Measurements from ENCODE around the gene ARMH3.
"Not testable (repeated sequence)": the region's sequence is repeated elsewhere in the genome, so short reads cannot be mapped to it uniquely, and the experiment has no call there.

Gene ARMH3

GRCh38 chr10:101993221-101993620 is 62.8 kb downstream of the ARMH3 start:
- in situ Hi-C loops (cut with MboI; ENCODE audit: low sequenced_read_pairs) = no loop called here

- in situ Hi-C loops (cut with MboI; ENCODE audit: low sequenced_read_pairs) = no loop called here
Observed at GRCh38 chr10:101987136-101987535, 68.8 kb downstream of the ARMH3 start.

- in situ Hi-C loops (cut with MboI; ENCODE audit: low sequenced_read_pairs) = no loop called here
Observed at GRCh38 chr10:101986624-101986971, 69.4 kb downstream of the ARMH3 start.

GRCh38 chr10:101980677-101981076 is 75.3 kb downstream of the ARMH3 start:
- in situ Hi-C loops (cut with MboI; ENCODE audit: low sequenced_read_pairs) = not testable (repeated sequence)

DNA sequence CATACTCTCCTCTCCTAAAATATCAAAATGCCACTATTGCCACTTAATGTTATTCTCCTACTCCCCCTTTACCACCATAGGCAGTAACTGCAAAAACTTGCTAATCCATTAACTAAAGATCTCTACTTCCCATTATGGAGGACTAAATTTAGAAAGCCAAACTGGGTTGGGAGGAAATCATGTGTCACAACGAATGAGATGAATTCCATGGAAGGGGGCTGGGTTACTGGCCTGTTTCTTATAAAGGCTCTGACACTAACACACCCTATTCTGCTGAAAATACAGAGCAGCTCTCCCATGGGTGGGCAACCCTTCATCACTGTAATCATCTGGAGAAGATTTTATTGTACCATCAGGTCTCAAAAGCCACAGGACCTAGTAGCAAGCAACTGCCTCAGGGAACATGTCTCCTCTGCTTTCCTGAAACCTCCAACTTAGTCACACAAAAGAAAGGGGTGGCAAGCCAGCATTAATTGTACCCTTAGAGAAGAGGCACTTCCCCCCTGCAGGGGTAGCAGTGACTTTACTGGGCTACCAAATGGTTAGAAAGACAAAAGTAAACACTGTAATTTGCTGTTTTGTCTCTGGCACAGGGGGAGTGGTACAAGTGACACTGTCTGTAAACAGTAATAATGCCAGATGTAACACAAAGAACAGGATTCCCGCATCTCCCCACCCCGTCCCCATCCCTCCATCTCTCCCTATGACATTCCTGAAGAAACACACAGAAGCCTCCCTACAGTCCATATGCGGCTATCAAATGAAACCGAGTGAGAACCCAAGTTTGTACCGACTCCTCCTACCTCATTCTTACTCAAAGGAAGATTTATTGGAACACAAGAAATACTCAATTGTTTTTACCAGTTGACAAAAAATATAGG is 81.6 kb downstream of the ARMH3 start:
- in situ Hi-C loops (cut with MboI; ENCODE audit: low sequenced_read_pairs) = no loop called here

DNA sequence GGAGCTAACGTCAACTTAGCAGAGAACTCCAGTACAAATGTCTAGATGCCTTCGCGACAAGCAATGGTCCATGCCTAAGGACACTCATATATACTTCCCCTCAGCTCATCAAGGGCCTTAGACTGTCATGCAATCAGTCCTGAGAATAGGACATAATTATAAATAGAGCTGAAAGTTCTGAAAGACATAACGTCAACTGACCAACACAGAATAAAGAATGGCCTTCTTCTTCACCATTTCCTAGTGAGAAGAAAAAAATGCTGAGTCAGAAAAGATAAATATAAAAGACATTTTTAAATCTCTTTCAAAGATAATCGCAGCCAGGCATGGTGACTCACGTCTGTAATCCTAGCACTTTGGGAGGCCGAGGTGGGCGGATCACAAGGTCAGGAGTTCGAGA is 83.2 kb downstream of the ARMH3 start:
- in situ Hi-C loops (cut with MboI; ENCODE audit: low sequenced_read_pairs) = no loop called here

GRCh38 chr10:101969412-101969922 is 86.5 kb downstream of the ARMH3 start:
- in situ Hi-C loops (cut with MboI; ENCODE audit: low sequenced_read_pairs) = no loop called here

DNA sequence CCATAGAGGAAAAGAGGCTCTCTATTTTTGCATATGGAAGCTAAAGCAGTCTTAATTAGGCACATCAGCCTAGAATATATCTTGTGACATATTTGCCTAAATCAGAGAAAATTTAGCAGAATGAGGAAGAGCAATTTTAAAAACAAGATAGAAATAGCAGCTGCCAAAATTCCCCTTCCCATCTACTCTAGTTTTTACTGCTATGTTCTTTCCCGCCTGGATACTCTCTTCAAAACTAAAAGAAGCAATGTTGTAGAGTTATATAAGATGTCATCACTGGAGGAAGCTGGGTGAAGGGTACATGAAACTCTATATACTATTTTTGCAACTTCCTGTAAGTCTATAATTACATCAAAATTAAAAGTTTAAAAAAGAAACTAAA is 87.0 kb downstream of the ARMH3 start:
- in situ Hi-C loops (cut with MboI; ENCODE audit: low sequenced_read_pairs) = no loop called here

- in situ Hi-C loops (cut with MboI; ENCODE audit: low sequenced_read_pairs) = no loop called here
Observed at GRCh38 chr10:101968286-101968939, 87.6 kb downstream of the ARMH3 start.

GRCh38 chr10:101967713-101968112 is 88.3 kb downstream of the ARMH3 start:
- in situ Hi-C loops (cut with MboI; ENCODE audit: low sequenced_read_pairs) = no loop called here

GRCh38 chr10:101967119-101967518 is 88.9 kb downstream of the ARMH3 start:
- in situ Hi-C loops (cut with MboI; ENCODE audit: low sequenced_read_pairs) = no loop called here

GRCh38 chr10:101965075-101965765 is 90.8 kb downstream of the ARMH3 start:
- in situ Hi-C loops (cut with MboI; ENCODE audit: low sequenced_read_pairs) = no loop called here

DNA sequence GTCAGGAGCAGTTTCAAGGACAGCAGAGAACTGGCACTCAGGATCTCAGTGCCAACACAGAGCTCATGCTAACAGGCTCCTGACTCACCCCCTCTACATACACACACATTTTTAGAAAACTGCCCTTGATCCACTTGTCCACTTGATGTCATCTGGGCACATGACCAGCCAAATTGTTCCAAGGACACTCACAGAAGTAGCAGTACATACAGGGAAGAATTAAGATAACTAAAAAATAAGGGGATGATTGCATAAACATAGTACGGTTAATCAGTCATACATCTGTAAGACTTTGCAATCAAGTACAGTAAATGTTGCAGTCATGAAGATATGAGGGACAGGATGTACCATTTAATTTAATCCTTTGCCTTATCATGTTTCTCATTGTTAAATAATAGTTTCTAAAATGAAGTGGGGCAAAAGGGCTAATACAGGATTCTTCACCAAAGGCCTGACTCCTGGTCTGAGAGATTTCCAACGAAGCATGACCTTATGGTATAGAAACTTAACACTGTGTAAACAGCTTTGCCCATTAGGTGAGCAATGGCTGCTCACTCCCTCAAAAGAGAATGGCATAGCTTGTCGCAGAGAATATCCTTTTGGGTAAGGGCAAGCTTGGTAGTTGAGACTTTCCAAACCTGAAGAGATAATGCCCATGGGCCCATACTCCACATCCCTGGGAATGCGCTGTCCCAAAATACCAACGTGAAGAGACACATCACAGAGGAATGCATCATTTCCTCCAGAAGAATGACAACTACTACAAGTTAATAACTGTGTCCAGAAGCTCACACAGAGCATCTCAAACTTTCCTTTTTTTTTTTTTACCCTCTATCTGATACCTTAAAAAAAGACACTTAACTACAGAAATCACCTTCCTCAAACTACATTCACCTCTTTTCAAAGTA is 94.1 kb downstream of the ARMH3 start:
- in situ Hi-C loops (cut with MboI; ENCODE audit: low sequenced_read_pairs) = no loop called here

DNA sequence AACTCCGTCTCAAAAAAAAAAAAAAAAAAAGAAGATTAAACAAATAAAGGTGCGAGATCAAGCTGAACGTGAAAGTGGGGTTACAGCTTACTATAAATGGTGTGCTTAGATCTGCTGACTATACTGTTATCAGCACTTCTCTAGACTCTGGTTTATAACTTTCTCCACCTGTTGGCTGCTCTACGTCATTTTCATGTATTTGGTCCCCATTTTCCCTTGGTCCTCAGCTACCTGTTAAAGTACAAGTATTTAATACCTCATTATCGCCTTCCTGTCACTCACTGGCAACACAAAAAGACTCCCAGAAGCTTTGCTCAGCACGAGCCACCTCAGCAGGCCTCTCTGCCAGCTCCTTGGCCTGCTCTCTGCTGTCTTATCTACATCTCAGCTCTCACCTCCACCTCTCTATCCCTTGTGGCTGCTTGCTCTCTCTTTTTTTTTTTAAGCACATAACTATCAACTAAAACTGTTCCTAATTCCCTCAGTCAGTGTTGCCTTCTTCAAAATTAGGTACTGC is 95.0 kb downstream of the ARMH3 start:
- in situ Hi-C loops (cut with MboI; ENCODE audit: low sequenced_read_pairs) = no loop called here

DNA sequence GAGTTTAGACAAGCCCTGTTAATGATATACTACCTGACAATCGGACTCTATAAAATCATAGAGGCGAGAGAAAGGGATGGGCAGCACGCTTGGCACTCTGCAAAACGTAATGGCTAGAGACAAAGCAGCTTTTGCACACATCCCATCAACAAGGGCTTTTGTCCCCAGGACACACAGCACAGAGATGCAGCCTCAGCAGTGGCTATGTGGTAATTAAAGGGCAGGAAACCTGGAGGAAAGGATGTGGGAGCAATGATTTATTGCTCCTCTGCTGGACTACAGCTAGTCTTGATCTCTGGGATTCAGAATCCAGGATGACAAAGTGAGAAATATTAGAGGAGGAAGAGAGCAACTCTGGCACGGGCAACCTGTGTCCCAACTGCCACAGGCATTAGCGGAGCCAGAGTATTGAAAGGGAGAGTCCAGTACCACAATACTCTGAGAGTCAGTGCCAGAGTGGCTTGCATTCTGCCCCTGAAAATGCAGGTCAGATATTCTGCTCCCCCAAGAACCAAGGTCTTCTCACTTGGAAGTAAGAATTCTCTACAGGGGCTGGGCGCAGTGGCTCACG is 96.5 kb downstream of the ARMH3 start:
- in situ Hi-C loops (cut with MboI; ENCODE audit: low sequenced_read_pairs) = no loop called here

- in situ Hi-C loops (cut with MboI; ENCODE audit: low sequenced_read_pairs) = no loop called here
Observed at GRCh38 chr10:101958691-101959090, 97.3 kb downstream of the ARMH3 start.

DNA sequence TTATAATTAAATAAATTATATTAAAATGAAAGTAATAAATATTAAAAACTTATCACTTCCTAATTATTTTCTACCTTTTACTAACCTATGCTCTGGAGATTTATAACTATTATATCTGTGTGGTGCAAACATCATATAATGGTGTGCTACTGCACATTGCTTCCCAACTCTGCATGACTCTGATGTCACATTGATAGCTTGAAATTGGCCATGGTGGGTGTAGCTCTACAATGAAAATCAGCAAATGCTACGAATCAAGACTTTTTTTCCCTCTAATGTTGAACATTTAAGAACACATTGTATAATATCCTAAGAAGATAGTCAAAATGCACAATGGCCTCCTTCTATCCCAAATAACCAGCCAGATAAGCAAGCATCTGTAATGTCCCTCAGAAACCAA is 99.1 kb downstream of the ARMH3 start:
- in situ Hi-C loops (cut with MboI; ENCODE audit: low sequenced_read_pairs) = no loop called here

DNA sequence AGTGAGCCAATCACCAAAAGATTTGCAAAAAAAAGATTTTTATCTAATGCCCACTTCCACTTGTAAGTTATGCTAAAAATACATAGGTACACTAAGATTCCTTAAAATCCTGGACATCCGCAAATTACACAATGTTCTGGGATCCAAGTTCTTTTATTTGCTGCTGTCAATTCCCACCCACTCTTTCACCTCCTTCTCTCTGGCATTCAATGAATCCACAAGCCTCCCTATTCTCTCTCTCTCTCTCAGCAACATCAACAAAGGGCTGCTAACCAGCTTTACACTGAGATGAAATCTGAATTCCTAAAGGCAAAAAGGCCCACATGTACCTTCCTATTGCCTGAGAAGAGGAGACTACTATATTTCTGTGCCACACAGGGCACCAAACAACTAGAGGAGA is 99.9 kb downstream of the ARMH3 start:
- in situ Hi-C loops (cut with MboI; ENCODE audit: low sequenced_read_pairs) = no loop called here

DNA sequence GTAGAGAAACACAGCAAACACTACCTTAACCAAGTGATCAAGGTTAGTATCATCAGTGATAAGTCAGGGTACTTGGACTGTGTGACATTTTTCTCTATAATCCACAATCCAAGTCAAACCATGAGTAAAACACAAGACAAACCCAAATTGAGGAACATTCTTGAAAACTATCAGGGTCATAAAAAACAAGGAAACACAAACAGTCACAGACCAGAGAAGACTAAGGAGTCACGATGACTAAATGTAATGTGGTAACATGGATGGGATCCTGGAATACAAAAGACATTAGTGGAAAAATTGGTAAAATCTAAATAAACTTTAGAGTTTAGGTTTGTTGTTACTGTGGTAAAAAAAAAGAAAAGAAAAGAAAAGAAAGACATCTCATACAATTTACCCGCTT is 103.8 kb downstream of the ARMH3 start:
- in situ Hi-C loops (cut with MboI; ENCODE audit: low sequenced_read_pairs) = no loop called here

- in situ Hi-C loops (cut with MboI; ENCODE audit: low sequenced_read_pairs) = no loop called here
Observed at GRCh38 chr10:101950213-101950612, 105.8 kb downstream of the ARMH3 start.

All from HL-60/S4 treated with retinoic acid at 250 ng/mL for 4 days and 3 days (cell line).